Type B pancreatic cell (in vitro differentiated cells): ENCODE data around the gene PIH1D2. TPM values are rescaled to one million over a fixed set of nuclear protein-coding genes. Genes with fewer than 3 reads are reported as not detected.

Experiments
- DNase-seq: peaks from one replicate; pipeline ENCODE4 v3.0.0; 2021; ENCODE audit warnings: mixed read lengths; ENCODE audit not compliant: unreplicated experiment; ENCODE audit errors: extremely low spot score
- H3K27ac Mint-ChIP-seq: 2 replicates; pipeline ENCODE4 v1.8.0; 2021; ENCODE audit warnings: mild to moderate bottlenecking, mixed read lengths
- H3K27me3 Mint-ChIP-seq: 2 replicates; pipeline ENCODE4 v1.8.0; 2021; ENCODE audit warnings: mixed read lengths
- H3K36me3 Mint-ChIP-seq: 2 replicates; pipeline ENCODE4 v1.8.0; 2021; ENCODE audit warnings: mixed read lengths
- H3K4me1 Mint-ChIP-seq: one replicate; pipeline ENCODE4 v1.8.0; 2021; ENCODE audit warnings: mixed read lengths; ENCODE audit not compliant: unreplicated experiment
- H3K4me3 Mint-ChIP-seq: 2 replicates; pipeline ENCODE4 v1.8.0; 2021; ENCODE audit warnings: mild to moderate bottlenecking, mixed read lengths
- H3K9me3 Mint-ChIP-seq: 2 replicates; pipeline ENCODE4 v1.8.0; 2021; ENCODE audit warnings: mixed read lengths
- long read RNA-seq: library from polyadenylated mRNA; unstranded; transcript quantifications from one replicate; pipeline ENCODE4 v2.0.0, GENCODE V29; 2020
- total RNA-seq: library from RNA; stranded (reverse); gene quantifications from 2 replicates; pipeline ENCODE4 v1.2.1, GENCODE V29; 2021; ENCODE audit warnings: low replicate concordance
- TF ChIP-seq, protein P1 (sequence below): fragments of 200-600 bp; sonication (generic); conservative IDR thresholded peaks from 2 replicates; pipeline ENCODE4 v1.5.0; 2021; ENCODE audit warnings: antibody characterized with exemption, mild to moderate bottlenecking

Gene PIH1D2, protein sequence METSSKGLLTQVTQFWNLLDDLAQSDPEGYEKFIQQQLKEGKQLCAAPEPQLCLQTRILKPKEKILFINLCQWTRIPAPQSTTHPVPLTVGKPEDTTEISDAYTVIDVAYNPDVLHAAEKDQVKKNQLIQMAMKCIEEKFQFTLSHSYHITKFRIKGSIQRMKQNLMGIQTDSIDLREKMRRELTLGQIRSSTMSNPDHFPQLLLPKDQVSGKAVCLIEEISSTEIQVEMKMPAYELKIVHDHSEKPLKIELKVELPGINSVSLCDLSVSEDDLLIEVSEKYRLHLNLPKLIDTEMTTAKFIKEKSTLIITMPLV
- 3.1 and 5.5 TPM in 2 replicates for total RNA-seq
- long read RNA-seq, partial matches to known transcripts: 0 of 2 reads
- long read RNA-seq, other reads (novel, unspliced or antisense): 1 of 2 reads

DNA sequence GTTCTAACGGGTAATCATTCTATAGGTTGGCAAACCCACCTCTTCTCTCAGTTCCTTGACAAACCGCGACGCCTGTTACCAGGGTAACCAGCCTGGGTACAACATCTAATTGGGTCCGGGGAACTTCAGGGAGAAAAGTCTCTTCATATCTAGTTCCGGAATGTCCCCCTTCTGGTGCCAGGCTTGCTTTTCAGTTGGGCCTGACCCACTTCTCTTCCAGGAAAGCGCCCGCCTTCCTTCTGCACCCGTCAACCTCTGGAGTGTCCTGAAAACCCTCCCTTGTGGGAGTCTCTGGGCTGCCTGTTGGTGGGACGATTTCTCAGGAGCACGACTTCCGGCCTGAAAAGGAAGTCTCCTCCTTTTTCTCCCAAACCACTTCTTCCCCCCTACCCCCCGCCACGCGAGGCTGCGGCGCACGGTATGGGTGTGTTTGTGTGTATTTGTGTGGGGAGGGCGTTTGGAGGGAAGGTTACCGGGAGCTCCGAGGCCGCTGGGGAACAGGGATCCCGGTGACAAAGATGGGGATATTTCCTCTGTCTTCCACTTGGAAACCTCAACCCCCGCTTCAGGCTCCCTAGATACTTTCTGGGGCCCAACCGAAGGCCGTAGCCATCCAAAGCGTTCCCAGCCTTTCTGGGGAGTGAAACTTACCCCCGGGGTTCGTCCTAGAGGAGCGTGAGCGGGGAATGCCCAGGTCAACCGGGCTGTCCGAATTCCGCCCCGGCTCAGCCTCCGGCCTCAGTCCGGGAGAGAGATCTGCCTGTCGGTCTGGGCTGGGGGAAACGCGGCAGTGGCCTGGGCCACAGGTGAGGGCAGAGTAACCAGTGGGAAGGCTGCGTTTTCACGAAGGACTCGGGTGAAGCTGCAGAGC lies at the start of gene PIH1D2, which contains the start of gene NKAPD1:
Gene PIH1D2, minus strand, starts transcription at position 77 of the 871 bp plus-strand sequence. CDS start 843 bp downstream, outside the sequence.
Gene NKAPD1, plus strand, starts transcription at position 359 of the 871 bp plus-strand sequence. CDS start 1,276 bp downstream, outside the sequence.
- Mint-ChIP-seq H3K4me1 (peaks cover 16% of the 10 kb centered on the region), H3K9me3 (no peaks in the 10 kb centered on the region), H3K36me3 (peaks cover 14% of the 10 kb centered on the region), H3K27ac (peak within 1 kb of the TSS; percentile 91), H3K27me3 (no peaks in the 10 kb centered on the region), H3K4me3 (peak within 1 kb of the TSS; percentile 92)
- peak; percentile 79 for DNase-seq
- TF ChIP-seq, protein P1, sequence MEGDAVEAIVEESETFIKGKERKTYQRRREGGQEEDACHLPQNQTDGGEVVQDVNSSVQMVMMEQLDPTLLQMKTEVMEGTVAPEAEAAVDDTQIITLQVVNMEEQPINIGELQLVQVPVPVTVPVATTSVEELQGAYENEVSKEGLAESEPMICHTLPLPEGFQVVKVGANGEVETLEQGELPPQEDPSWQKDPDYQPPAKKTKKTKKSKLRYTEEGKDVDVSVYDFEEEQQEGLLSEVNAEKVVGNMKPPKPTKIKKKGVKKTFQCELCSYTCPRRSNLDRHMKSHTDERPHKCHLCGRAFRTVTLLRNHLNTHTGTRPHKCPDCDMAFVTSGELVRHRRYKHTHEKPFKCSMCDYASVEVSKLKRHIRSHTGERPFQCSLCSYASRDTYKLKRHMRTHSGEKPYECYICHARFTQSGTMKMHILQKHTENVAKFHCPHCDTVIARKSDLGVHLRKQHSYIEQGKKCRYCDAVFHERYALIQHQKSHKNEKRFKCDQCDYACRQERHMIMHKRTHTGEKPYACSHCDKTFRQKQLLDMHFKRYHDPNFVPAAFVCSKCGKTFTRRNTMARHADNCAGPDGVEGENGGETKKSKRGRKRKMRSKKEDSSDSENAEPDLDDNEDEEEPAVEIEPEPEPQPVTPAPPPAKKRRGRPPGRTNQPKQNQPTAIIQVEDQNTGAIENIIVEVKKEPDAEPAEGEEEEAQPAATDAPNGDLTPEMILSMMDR: peak; percentile 29

DNA sequence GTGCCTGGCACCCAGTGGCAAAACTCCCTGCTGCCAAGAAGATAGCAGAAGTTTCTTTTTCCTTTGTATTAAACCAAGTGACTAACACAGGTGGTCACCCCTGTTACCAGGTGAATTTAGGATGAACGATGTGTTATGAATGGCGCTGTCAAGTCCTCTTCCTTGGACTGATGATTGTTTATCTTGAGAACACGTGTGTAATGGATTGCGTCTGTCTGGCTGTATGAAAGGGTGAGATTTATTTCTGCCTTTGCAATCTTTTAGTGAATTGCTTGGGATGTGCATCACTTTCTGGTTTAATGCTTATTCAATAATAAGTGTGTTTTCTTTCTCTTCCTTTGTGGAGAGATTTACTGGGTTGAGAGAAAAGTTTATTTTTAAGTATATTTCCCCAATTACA lies 49.3 kb upstream of the PIH1D2 start:
- TF ChIP-seq, protein P1: no peak
- H3K36me3 Mint-ChIP-seq: peaks cover 3% of the 10 kb centered on the region
- no peaks in the 10 kb centered on the region for H3K27me3 Mint-ChIP-seq
- no peaks in the 10 kb centered on the region for H3K9me3 Mint-ChIP-seq
- no peak for DNase-seq
- H3K4me3 Mint-ChIP-seq: no peak overlapping the region
- H3K4me1 Mint-ChIP-seq: no peaks in the 10 kb centered on the region
- no peak overlapping the region for H3K27ac Mint-ChIP-seq

DNA sequence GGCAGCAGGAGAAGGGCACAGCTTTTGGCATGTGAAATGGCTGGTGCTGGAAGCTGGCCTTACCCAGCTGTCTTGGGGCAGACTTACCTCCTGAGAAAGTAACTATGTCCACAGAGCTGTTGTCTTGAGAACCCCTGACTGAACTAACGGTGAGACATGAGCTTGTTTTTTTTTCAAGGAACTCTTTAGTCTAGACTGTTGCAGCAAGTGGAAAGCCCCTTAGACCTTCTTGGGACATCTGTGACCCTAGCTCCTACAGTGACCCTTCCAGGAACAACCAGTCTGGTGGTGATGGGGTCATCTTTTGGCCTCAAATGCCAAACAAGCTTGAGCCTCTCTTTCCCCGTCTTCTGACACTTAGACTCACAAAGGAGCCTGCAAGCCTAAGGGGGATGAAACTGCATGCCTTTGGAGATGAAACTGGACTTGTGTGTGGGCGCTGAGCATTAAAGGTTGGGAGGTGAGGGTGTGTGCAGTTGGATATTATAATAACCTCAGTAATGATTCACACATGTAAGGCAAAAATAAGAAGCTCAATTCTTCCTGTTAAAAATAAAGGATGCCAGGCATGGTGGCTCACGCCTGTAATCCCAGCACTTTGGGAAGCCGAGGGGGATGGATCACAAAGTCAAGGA lies 48.3 kb upstream of the PIH1D2 start:
- TF ChIP-seq, protein P1: no peak
- no peaks in the 10 kb centered on the region for H3K4me1 Mint-ChIP-seq
- no peak for DNase-seq
- peaks cover 4% of the 10 kb centered on the region for H3K36me3 Mint-ChIP-seq
- H3K4me3 Mint-ChIP-seq: no peak overlapping the region
- no peaks in the 10 kb centered on the region for H3K27me3 Mint-ChIP-seq
- H3K9me3 Mint-ChIP-seq: no peaks in the 10 kb centered on the region
- no peak overlapping the region for H3K27ac Mint-ChIP-seq

DNA sequence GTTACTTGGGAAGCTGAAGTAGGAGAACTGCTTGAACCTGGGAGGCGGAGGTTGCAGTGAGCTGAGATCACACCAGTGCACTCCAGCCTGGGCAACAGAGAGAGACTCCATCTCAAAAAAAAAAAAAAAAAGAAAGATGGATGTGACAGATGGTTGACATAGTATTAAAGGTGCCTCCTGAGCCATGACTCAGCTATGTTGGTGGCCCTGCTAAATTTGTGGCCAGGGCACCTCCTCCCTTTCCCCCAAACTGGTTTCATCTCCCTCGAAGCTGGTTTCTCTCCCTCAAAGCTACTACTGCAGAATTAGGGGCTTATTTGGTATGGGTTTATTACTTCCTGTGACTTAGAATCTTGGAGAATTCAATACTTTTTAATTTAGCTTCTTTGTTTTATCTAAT lies 44.4 kb upstream of the PIH1D2 start:
- TF ChIP-seq, protein P1: no peak
- Mint-ChIP-seq H3K4me1 (no peaks in the 10 kb centered on the region), H3K4me3 (no peak overlapping the region), H3K36me3 (peaks cover 7% of the 10 kb centered on the region), H3K27me3 (no peaks in the 10 kb centered on the region), H3K9me3 (no peaks in the 10 kb centered on the region), H3K27ac (no peak overlapping the region)
- DNase-seq: no peak

DNA sequence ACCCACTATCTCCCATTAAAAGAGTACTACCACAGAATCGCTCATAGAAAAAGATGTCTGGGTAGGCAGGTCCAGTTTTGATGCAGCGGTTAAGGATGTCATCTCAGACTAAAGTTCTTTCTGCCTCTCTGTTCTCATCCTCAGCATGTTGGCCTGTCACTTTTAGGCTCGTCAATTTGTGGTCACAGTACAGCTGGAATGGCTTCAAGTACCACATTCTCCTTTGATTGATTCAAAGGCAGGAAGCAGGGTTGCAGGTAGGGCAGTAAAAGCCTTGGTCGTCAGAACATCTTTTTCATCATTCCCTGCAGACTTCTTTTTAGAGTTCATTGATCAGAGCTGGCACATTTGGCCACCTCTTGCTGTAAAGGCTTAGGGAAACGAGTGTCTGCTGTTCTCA lies 41.6 kb upstream of the PIH1D2 start:
- Mint-ChIP-seq H3K4me3 (no peak overlapping the region), H3K27ac (no peak overlapping the region), H3K4me1 (no peaks in the 10 kb centered on the region), H3K27me3 (no peaks in the 10 kb centered on the region), H3K9me3 (no peaks in the 10 kb centered on the region), H3K36me3 (peaks cover 10% of the 10 kb centered on the region)
- no peak for DNase-seq
- TF ChIP-seq, protein P1: no peak
